Measurements from ENCODE around the gene TRIM31. TPM values are rescaled to one million over a fixed set of nuclear protein-coding genes. Genes with fewer than 3 reads are reported as not detected.

Gene TRIM31
- total and polyA plus RNA-seq, 4 donors: 0.16 to 1.3 (median 0.48) TPM

GRCh38 chr6:30155520-30156261 is 42.8 kb upstream of the TRIM31 start:
- H3K4me1 ChIP-seq (ENCODE audit: control insufficient read depth in 4 of 4, insufficient read depth in 4 of 4, low read length in 3 of 4): peaks cover 0 to 23% (median 10%) of the 10 kb centered on the region in 4 donors
- no peaks in the 10 kb centered on the region for H3K36me3 ChIP-seq (ENCODE audit: control insufficient read depth in 4 of 4, insufficient read depth in 3 of 4, low read depth in 1 of 4, low read length in 3 of 4)
- no peak for DNase-seq (ENCODE audit: low spot score)
- peak overlapping the region; percentile 12 to 57 for H3K27ac ChIP-seq (ENCODE audit: low read depth in 1 of 2, low read length in 2 of 2)
- WGBS: 93% methylated on average over 2 of the region's 2 CpGs
- no peak for TF ChIP-seq YY1 (IDR thresholded peaks at IDR 0.05)
- no peak for TF ChIP-seq RXRA (IDR thresholded peaks at IDR 0.05)
- TF ChIP-seq ATF3 (IDR thresholded peaks at IDR 0.05): no peak
- TF ChIP-seq HNF4A (conservative IDR thresholded peaks at IDR 0.05): peak in 1 of 2 donors; percentile 43
- no peak for TF ChIP-seq CTCF (IDR thresholded peaks at IDR 0.05; ENCODE audit: low read depth, low read length, missing input control)
- TF ChIP-seq GABPA (IDR thresholded peaks at IDR 0.05 in 1 of 2, conservative IDR thresholded peaks at IDR 0.05 in 1 of 2): no peak
- peak; percentile 42 for TF ChIP-seq NR2F2 (IDR thresholded peaks at IDR 0.05)
- no peak overlapping the region for H3K4me3 ChIP-seq (ENCODE audit: low read depth in 1 of 3, low read length in 3 of 3)
- H3K9ac ChIP-seq (ENCODE audit: low read depth in 1 of 2, low read length in 2 of 2): no peak overlapping the region
- H3K27me3 ChIP-seq (ENCODE audit: control insufficient read depth in 4 of 4, insufficient read depth in 4 of 4, low read length in 3 of 4): no peaks in the 10 kb centered on the region
- no peaks in the 10 kb centered on the region for H3K9me3 ChIP-seq (ENCODE audit: control insufficient read depth in 4 of 4, low read length in 3 of 4)

GRCh38 chr6:30154709-30155519 is 42.0 kb upstream of the TRIM31 start:
- no peak overlapping the region for H3K4me3 ChIP-seq (ENCODE audit: low read depth in 1 of 3, low read length in 3 of 3)
- WGBS: 66% methylated on average over 12 of the region's 12 CpGs
- peaks cover 0 to 23% (median 10%) of the 10 kb centered on the region in 4 donors for H3K4me1 ChIP-seq (ENCODE audit: control insufficient read depth in 4 of 4, insufficient read depth in 4 of 4, low read length in 3 of 4)
- H3K36me3 ChIP-seq (ENCODE audit: control insufficient read depth in 4 of 4, insufficient read depth in 3 of 4, low read depth in 1 of 4, low read length in 3 of 4): no peaks in the 10 kb centered on the region
- no peak overlapping the region for H3K9ac ChIP-seq (ENCODE audit: low read depth in 1 of 2, low read length in 2 of 2)
- no peak for TF ChIP-seq GABPA (IDR thresholded peaks at IDR 0.05 in 1 of 2, conservative IDR thresholded peaks at IDR 0.05 in 1 of 2)
- peak; percentile 22 to 45 for TF ChIP-seq RXRA (IDR thresholded peaks at IDR 0.05)
- no peak for TF ChIP-seq FOXA1 (IDR thresholded peaks at IDR 0.05)
- peak; percentile 35 to 47 for TF ChIP-seq HNF4A (conservative IDR thresholded peaks at IDR 0.05)
- TF ChIP-seq CTCF (IDR thresholded peaks at IDR 0.05; ENCODE audit: low read depth, low read length, missing input control): no peak
- peak; percentile 76 for TF ChIP-seq SP1 (IDR thresholded peaks at IDR 0.05)
- TF ChIP-seq YY1 (IDR thresholded peaks at IDR 0.05): no peak
- TF ChIP-seq TAF1 (conservative IDR thresholded peaks at IDR 0.05): no peak
- TF ChIP-seq ZBTB33 (IDR thresholded peaks at IDR 0.05): no peak
- peak; percentile 20 for TF ChIP-seq HNF4G (IDR thresholded peaks at IDR 0.05)
- peak in 1 of 2 donors; percentile 45 for TF ChIP-seq JUND (IDR thresholded peaks at IDR 0.05)
- TF ChIP-seq EGR1 (IDR thresholded peaks at IDR 0.05; ENCODE audit: low read depth in 2 of 2): no peak
- TF ChIP-seq MAX (IDR thresholded peaks at IDR 0.05): no peak
- TF ChIP-seq REST (IDR thresholded peaks at IDR 0.05): no peak
- TF ChIP-seq RAD21 (IDR thresholded peaks at IDR 0.05): peak in 1 of 2 donors; percentile 13
- TF ChIP-seq ATF3 (IDR thresholded peaks at IDR 0.05): peak; percentile 53
- TF ChIP-seq FOXA2 (IDR thresholded peaks at IDR 0.05): no peak
- no peak for TF ChIP-seq NR2F2 (IDR thresholded peaks at IDR 0.05)
- no peaks in the 10 kb centered on the region for H3K27me3 ChIP-seq (ENCODE audit: control insufficient read depth in 4 of 4, insufficient read depth in 4 of 4, low read length in 3 of 4)
- H3K9me3 ChIP-seq (ENCODE audit: control insufficient read depth in 4 of 4, low read length in 3 of 4): no peaks in the 10 kb centered on the region
- no peak for DNase-seq (ENCODE audit: low spot score)
- peak overlapping the region; percentile 54 to 57 for H3K27ac ChIP-seq (ENCODE audit: low read depth in 1 of 2, low read length in 2 of 2)
